Peyer's patch (tissue), 4 donors: ENCODE results near the gene PYGM. TPM values are rescaled to one million over a fixed set of nuclear protein-coding genes. Genes with fewer than 3 reads are reported as not detected.
A peak's percentile ranks its signal among the peaks of the same experiment; 100 is the strongest.

ENCODE experiments used
- DNase-seq, 3 donors: peaks; one replicate each; pipeline ENCODE4 v3.0.0-alpha.2; 2017 to 2019
- H3K27ac ChIP-seq, 4 donors: fragments of 200-600 bp; sonication (generic); one replicate each; pipeline ENCODE4 v1.5.1; 2016 to 2019
- H3K27me3 ChIP-seq, 2 donors: fragments of 200-600 bp; sonication (generic); one replicate each; pipeline ENCODE4 v1.5.1; 2019
- H3K36me3 ChIP-seq, 3 donors: fragments of 200-600 bp; sonication (generic); one replicate each; pipeline ENCODE4 v1.5.1; 2016 to 2019
- H3K4me1 ChIP-seq, 4 donors: fragments of 200-600 bp; sonication (generic); one replicate each; pipeline ENCODE4 v1.5.1; 2016 to 2019
- H3K4me3 ChIP-seq, 4 donors: fragments of 200-600 bp; sonication (generic); 1 replicate in 3 of 4; 2 replicates in 1 of 4; pipeline ENCODE4 v1.5.1; 2016 to 2019; ENCODE audit warnings: mild to moderate bottlenecking in 1 of 4
- H3K9me3 ChIP-seq, 4 donors: fragments of 200-600 bp; sonication (generic); one replicate each; pipeline ENCODE4 v1.5.1; 2016 to 2019; ENCODE audit warnings: mild to moderate bottlenecking in 1 of 4
- POLR2A ChIP-seq, 2 donors: fragments of 450-650 bp; IDR thresholded peaks; one replicate each; pipeline ENCODE4 v1.5.1; 2017; ENCODE audit warnings: antibody characterized with exemption in 2 of 2, mild to moderate bottlenecking in 2 of 2, moderate library complexity in 2 of 2
- total RNA-seq, 4 donors: library from RNA; depleted of rRNA; stranded (reverse); fragments of >200 nt; gene quantifications; one replicate each; pipeline ENCODE4 v1.1.0, GENCODE V29; 2016
- TF ChIP-seq, protein P1 (sequence below), 6 experiments: fragments of 450-650 bp in 4 of 6; fragments of 200-600 bp in 2 of 6; sonication (generic) in 1 of 6; IDR thresholded peaks; one replicate each; pipeline ENCODE4 v1.5.1; 2017 to 2019; ENCODE audit warnings: antibody characterized with exemption in 6 of 6, mild to moderate bottlenecking in 3 of 6, moderate library complexity in 1 of 6

The PYGM gene
- total RNA-seq, 4 donors from 2014 or later: 2.4 to 5.0 (median 2.5) TPM; not detected in 1

DNA sequence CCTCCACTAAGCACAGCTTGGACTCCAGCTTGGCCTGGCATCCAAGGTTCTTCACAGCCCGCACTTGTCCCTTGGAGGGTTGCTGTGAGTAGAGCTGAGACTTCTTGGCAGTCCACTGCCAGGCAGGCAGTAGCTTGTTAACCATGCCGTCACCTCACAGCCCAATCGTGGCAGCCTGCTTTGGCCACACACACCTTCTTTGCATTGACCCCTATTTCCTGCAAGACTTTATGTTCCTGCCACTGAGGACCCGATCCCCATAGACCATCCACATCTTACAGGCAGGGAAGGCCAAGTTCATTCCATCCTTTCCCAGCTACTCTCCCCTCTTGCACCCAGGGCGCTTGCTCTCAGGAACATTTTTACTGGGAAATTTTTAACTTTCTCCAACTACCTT, 2.5 kb upstream of the PYGM start:
- Histone ChIP-seq H3K36me3 (peaks cover under 1 to 48% (median 4%) of the 10 kb centered on the region in 3 donors), H3K27ac (peak overlapping the region; percentile 11 to 85 (median 60)), H3K4me1 (peaks cover 0 to 50% (median 42%) of the 10 kb centered on the region in 4 donors), H3K4me3 (no peak overlapping the region), H3K9me3 (no peaks in the 10 kb centered on the region), H3K27me3 (no peaks in the 10 kb centered on the region)
- DNase-seq: peak in 1 of 3 donors; percentile 48
- TF ChIP-seq, protein P1, sequence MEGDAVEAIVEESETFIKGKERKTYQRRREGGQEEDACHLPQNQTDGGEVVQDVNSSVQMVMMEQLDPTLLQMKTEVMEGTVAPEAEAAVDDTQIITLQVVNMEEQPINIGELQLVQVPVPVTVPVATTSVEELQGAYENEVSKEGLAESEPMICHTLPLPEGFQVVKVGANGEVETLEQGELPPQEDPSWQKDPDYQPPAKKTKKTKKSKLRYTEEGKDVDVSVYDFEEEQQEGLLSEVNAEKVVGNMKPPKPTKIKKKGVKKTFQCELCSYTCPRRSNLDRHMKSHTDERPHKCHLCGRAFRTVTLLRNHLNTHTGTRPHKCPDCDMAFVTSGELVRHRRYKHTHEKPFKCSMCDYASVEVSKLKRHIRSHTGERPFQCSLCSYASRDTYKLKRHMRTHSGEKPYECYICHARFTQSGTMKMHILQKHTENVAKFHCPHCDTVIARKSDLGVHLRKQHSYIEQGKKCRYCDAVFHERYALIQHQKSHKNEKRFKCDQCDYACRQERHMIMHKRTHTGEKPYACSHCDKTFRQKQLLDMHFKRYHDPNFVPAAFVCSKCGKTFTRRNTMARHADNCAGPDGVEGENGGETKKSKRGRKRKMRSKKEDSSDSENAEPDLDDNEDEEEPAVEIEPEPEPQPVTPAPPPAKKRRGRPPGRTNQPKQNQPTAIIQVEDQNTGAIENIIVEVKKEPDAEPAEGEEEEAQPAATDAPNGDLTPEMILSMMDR (IDR thresholded peaks at IDR 0.05): no peak
- TF ChIP-seq POLR2A (IDR thresholded peaks at IDR 0.05): no peak

- peak in 1 of 3 donors; percentile 30 for DNase-seq
- Histone ChIP-seq H3K27me3 (no peaks in the 10 kb centered on the region), H3K9me3 (no peaks in the 10 kb centered on the region), H3K4me1 (peaks cover 0 to 50% (median 41%) of the 10 kb centered on the region in 4 donors), H3K36me3 (peaks cover 0 to 34% (median 0%) of the 10 kb centered on the region in 3 donors), H3K27ac (peak overlapping the region in 3 of 4 donors; percentile 11 to 85 (median 37)), H3K4me3 (no peak overlapping the region)
- TF ChIP-seq POLR2A (IDR thresholded peaks at IDR 0.05): no peak
- TF ChIP-seq, protein P1 (IDR thresholded peaks at IDR 0.05): no peak
Measured at GRCh38 chr11:64760759-64761420, 1.1 kb upstream of the PYGM start.

DNA sequence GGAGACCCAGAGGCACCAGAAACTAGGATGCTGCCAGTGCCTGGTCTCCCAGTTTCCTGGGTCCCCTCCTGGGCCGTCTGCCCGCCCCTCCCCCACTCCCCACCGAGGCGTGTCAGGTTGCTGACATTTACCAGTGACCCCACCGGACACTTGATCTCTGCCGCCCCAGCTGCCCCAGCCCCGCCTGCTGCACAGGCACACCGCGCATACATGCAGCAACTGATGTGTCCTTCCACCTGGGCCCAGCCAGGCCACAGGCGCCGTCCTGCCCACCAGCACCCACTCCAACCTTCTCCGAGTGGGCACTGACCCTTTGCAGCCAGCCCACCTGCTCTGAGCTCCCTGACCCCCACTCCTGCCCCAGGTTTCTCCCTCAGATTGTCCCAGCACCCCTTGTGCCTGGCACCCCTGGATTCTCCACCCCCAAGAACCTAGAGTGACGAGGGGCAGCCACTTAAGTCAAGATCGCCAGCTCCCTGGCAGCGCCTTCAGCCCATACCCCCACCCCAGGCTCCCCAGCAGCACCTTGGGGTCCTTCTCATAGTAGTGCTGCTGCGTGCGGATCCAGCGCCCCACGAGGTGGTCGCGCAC, 548 bp downstream of the PYGM start:
- peaks cover 0 to 18% (median 0%) of the 10 kb centered on the region in 3 donors for H3K36me3 ChIP-seq
- TF ChIP-seq POLR2A (IDR thresholded peaks at IDR 0.05): no peak
- TF ChIP-seq, protein P1 (IDR thresholded peaks at IDR 0.05): no peak
- H3K27me3 ChIP-seq: no peaks in the 10 kb centered on the region
- DNase-seq: peak in 2 of 3 donors; percentile 44 to 47
- H3K4me3 ChIP-seq: peak overlapping the region in 1 of 4 donors; percentile 21
- no peaks in the 10 kb centered on the region for H3K9me3 ChIP-seq
- H3K4me1 ChIP-seq: peaks cover 0 to 39% (median 31%) of the 10 kb centered on the region in 4 donors
- H3K27ac ChIP-seq: peak overlapping the region in 3 of 4 donors; percentile 39 to 85 (median 62)

GRCh38 chr11:64758330-64759079, 1.3 kb downstream of the PYGM start:
- no peak for TF ChIP-seq POLR2A (IDR thresholded peaks at IDR 0.05)
- TF ChIP-seq, protein P1 (IDR thresholded peaks at IDR 0.05): no peak
- no peak overlapping the region for H3K4me3 ChIP-seq
- H3K27me3 ChIP-seq: no peaks in the 10 kb centered on the region
- H3K9me3 ChIP-seq: no peaks in the 10 kb centered on the region
- H3K4me1 ChIP-seq: peaks cover 0 to 31% (median 24%) of the 10 kb centered on the region in 4 donors
- H3K27ac ChIP-seq: no peak overlapping the region
- DNase-seq: no peak
- H3K36me3 ChIP-seq: peaks cover 0 to 10% (median 0%) of the 10 kb centered on the region in 3 donors

GRCh38 chr11:64757549-64758329, 2.0 kb downstream of the PYGM start:
- DNase-seq: peak in 1 of 3 donors; percentile 34
- no peak for TF ChIP-seq POLR2A (IDR thresholded peaks at IDR 0.05)
- TF ChIP-seq, protein P1 (IDR thresholded peaks at IDR 0.05): no peak
- Histone ChIP-seq H3K27ac (no peak overlapping the region), H3K27me3 (no peaks in the 10 kb centered on the region), H3K4me1 (peaks cover 0 to 24% (median 16%) of the 10 kb centered on the region in 4 donors), H3K9me3 (no peaks in the 10 kb centered on the region), H3K4me3 (no peak overlapping the region), H3K36me3 (peaks cover 0 to 3% (median 0%) of the 10 kb centered on the region in 3 donors)
